ENCODE measurements around the gene CEP72. TPM values are rescaled to one million over a fixed set of nuclear protein-coding genes. Genes with fewer than 3 reads are reported as not detected.

Gene CEP72
- total and polyA plus RNA-seq, 10 of the 15 experiments (the other 5 are each of a cell fraction or from before 2014, with no cell fraction given) = 0.35 to 13.5 (median 8.3) TPM

- FAIRE-seq (no peak), ATAC-seq (no peak), DNase-seq (ENCODE audit: low read depth, low spot score) (no peak)
- no peak overlapping the region for H3K27ac ChIP-seq (ENCODE audit: control insufficient read depth, insufficient read depth)
- H3K36me3 ChIP-seq (ENCODE audit: control insufficient read depth in 2 of 2, insufficient read depth in 2 of 2, low read length in 1 of 2) = no peaks in the 10 kb centered on the region
- no peak overlapping the region for H3K9ac ChIP-seq (ENCODE audit: control insufficient read depth, insufficient read depth, low read length)
- BruUV-seq (replicated peaks) = no TSS peak
- no peak overlapping the region for H3K4me2 ChIP-seq (ENCODE audit: control insufficient read depth, insufficient read depth)
- ChIA-PET RAD21 (ENCODE audit: unreplicated experiment) (no interaction called here), SMC1A (ENCODE audit: uncharacterized antibody, unreplicated experiment) (no interaction called here), POLR2A (no interaction called here), CTCF (no interaction called here)
- TF ChIP-seq ZZZ3 (IDR thresholded peaks at IDR 0.05; ENCODE audit: control insufficient read depth, insufficient read length, low read depth) = no peak
- no peak overlapping the region for H3K4me3 ChIP-seq
- in situ Hi-C loops (cut with MboI) (no loop called here), intact Hi-C loops (cut with micrococcal nuclease; ENCODE audit: unreplicated experiment) (no loop called here)
- 65% methylated on average over 21 of the region's 21 CpGs for WGBS (ENCODE audit: insufficient coverage, insufficient replicate concordance, low lambda C conversion rate, missing lambda C conversion rate)
- no peak overlapping the region for H2AFZ ChIP-seq (ENCODE audit: control insufficient read depth, low read depth, low read length)
- H3K79me2 ChIP-seq (ENCODE audit: control insufficient read depth, insufficient read depth, low read length) = no peaks in the 10 kb centered on the region
- no peaks in the 10 kb centered on the region for H4K20me1 ChIP-seq (ENCODE audit: control insufficient read depth, insufficient read depth)
- no peaks in the 10 kb centered on the region for H3K9me3 ChIP-seq (replicated peaks; ENCODE audit: control insufficient read depth, insufficient read depth, low read length)
- H3K4me1 ChIP-seq (ENCODE audit: control insufficient read depth, insufficient read depth, low read length) = no peaks in the 10 kb centered on the region
- H3K27me3 ChIP-seq (replicated peaks in 1 of 2; ENCODE audit: control insufficient read depth in 2 of 2, insufficient read depth in 2 of 2, low read length in 1 of 2) = no peaks in the 10 kb centered on the region; a peak in 1 of 4 replicates
Observed at GRCh38 chr5:569868-570361, 42.2 kb upstream of the CEP72 start.

GRCh38 chr5:570446-570845 lies 41.7 kb upstream of the CEP72 start:
- intact Hi-C loops (cut with micrococcal nuclease; ENCODE audit: unreplicated experiment) = no loop called here
- H3K79me2 ChIP-seq (ENCODE audit: control insufficient read depth, insufficient read depth, low read length) = no peaks in the 10 kb centered on the region
- H4K20me1 ChIP-seq (ENCODE audit: control insufficient read depth, insufficient read depth) = no peaks in the 10 kb centered on the region
- in situ Hi-C loops (cut with MboI) = no loop called here
- no peaks in the 10 kb centered on the region; a peak in 1 of 4 replicates for H3K27me3 ChIP-seq (replicated peaks in 1 of 2; ENCODE audit: control insufficient read depth in 2 of 2, insufficient read depth in 2 of 2, low read length in 1 of 2)
- POLR2A ChIA-PET = no interaction called here
- H3K4me1 ChIP-seq (ENCODE audit: control insufficient read depth, insufficient read depth, low read length) = no peaks in the 10 kb centered on the region
- H3K4me3 ChIP-seq = no peak overlapping the region
- FAIRE-seq (no peak), ATAC-seq (no peak), DNase-seq (ENCODE audit: low read depth, low spot score) (no peak)
- RAD21 ChIA-PET (ENCODE audit: unreplicated experiment) = no interaction called here
- SMC1A ChIA-PET (ENCODE audit: uncharacterized antibody, unreplicated experiment) = no interaction called here
- TF ChIP-seq SREBF1 (IDR thresholded peaks at IDR 0.05; ENCODE audit: low read length) (no peak), SREBF2 (IDR thresholded peaks at IDR 0.05; ENCODE audit: low read length) (no peak), ZNF592 (IDR thresholded peaks at IDR 0.05) (no peak), PAX5 (IDR thresholded peaks at IDR 0.05; ENCODE audit: borderline replicate concordance, low read depth, low read length) (no peak), FOXK2 (IDR thresholded peaks at IDR 0.05) (no peak), CHD1 (IDR thresholded peaks at IDR 0.05; ENCODE audit: low read depth, low read length) (no peak), NFYB (IDR thresholded peaks at IDR 0.05; ENCODE audit: insufficient read depth, low read depth, low read length) (no peak), SRF (IDR thresholded peaks at IDR 0.05; ENCODE audit: low read depth in 2 of 2, low read length in 2 of 2) (no peak), SMAD1 (IDR thresholded peaks at IDR 0.05; ENCODE audit: low read depth, partially characterized antibody) (no peak), HDGF (IDR thresholded peaks at IDR 0.05) (no peak), KLF5 (IDR thresholded peaks at IDR 0.05; ENCODE audit: partially characterized antibody) (no peak), RFX5 (IDR thresholded peaks at IDR 0.05; ENCODE audit: low read depth, low read length) (no peak), EP300 (IDR thresholded peaks at IDR 0.05; ENCODE audit: borderline replicate concordance in 1 of 2, control insufficient read depth in 1 of 2, low read depth in 2 of 2, low read length in 2 of 2) (no peak), ASH2L (IDR thresholded peaks at IDR 0.05; ENCODE audit: borderline replicate concordance, low read depth) (no peak), FOXM1 (IDR thresholded peaks at IDR 0.05; ENCODE audit: low read depth, low read length) (no peak)
- no peak overlapping the region for H3K27ac ChIP-seq (ENCODE audit: control insufficient read depth, insufficient read depth)
- 55% methylated on average over 16 of the region's 17 CpGs for WGBS (ENCODE audit: insufficient coverage, insufficient replicate concordance, low lambda C conversion rate, missing lambda C conversion rate)
- H3K9me3 ChIP-seq (replicated peaks; ENCODE audit: control insufficient read depth, insufficient read depth, low read length) = no peaks in the 10 kb centered on the region; the same call in 2 of the 3 replicates
- no peak overlapping the region for H3K9ac ChIP-seq (ENCODE audit: control insufficient read depth, insufficient read depth, low read length)
- H3K36me3 ChIP-seq (ENCODE audit: control insufficient read depth in 2 of 2, insufficient read depth in 2 of 2, low read length in 1 of 2) = no peaks in the 10 kb centered on the region
- CTCF ChIA-PET = no interaction called here
- no TSS peak for BruUV-seq (replicated peaks)
- H2AFZ ChIP-seq (ENCODE audit: control insufficient read depth, low read depth, low read length) = no peak overlapping the region
- no peak overlapping the region for H3K4me2 ChIP-seq (ENCODE audit: control insufficient read depth, insufficient read depth)

Data from GM12878 (cell line).